Type B pancreatic cell (in vitro differentiated cells): ENCODE data around the gene HABP4. TPM values are rescaled to one million over a fixed set of nuclear protein-coding genes. Genes with fewer than 3 reads are reported as not detected.

ENCODE experiments used
- DNase-seq: peaks from one replicate; pipeline ENCODE4 v3.0.0; 2021; ENCODE audit warnings: mixed read lengths; ENCODE audit not compliant: unreplicated experiment; ENCODE audit errors: extremely low spot score
- H3K27ac Mint-ChIP-seq: 2 replicates; pipeline ENCODE4 v1.8.0; 2021; ENCODE audit warnings: mild to moderate bottlenecking, mixed read lengths
- H3K27me3 Mint-ChIP-seq: 2 replicates; pipeline ENCODE4 v1.8.0; 2021; ENCODE audit warnings: mixed read lengths
- H3K36me3 Mint-ChIP-seq: 2 replicates; pipeline ENCODE4 v1.8.0; 2021; ENCODE audit warnings: mixed read lengths
- H3K4me1 Mint-ChIP-seq: one replicate; pipeline ENCODE4 v1.8.0; 2021; ENCODE audit warnings: mixed read lengths; ENCODE audit not compliant: unreplicated experiment
- H3K4me3 Mint-ChIP-seq: 2 replicates; pipeline ENCODE4 v1.8.0; 2021; ENCODE audit warnings: mild to moderate bottlenecking, mixed read lengths
- H3K9me3 Mint-ChIP-seq: 2 replicates; pipeline ENCODE4 v1.8.0; 2021; ENCODE audit warnings: mixed read lengths
- total RNA-seq: library from RNA; stranded (reverse); gene quantifications from 2 replicates; pipeline ENCODE4 v1.2.1, GENCODE V29; 2021; ENCODE audit warnings: low replicate concordance
- TF ChIP-seq, protein P1 (sequence below): fragments of 200-600 bp; sonication (generic); conservative IDR thresholded peaks from 2 replicates; pipeline ENCODE4 v1.5.0; 2021; ENCODE audit warnings: antibody characterized with exemption, mild to moderate bottlenecking

HABP4 gene
- total RNA-seq, 1 donor from 2014 or later, result 19.4 TPM

DNA sequence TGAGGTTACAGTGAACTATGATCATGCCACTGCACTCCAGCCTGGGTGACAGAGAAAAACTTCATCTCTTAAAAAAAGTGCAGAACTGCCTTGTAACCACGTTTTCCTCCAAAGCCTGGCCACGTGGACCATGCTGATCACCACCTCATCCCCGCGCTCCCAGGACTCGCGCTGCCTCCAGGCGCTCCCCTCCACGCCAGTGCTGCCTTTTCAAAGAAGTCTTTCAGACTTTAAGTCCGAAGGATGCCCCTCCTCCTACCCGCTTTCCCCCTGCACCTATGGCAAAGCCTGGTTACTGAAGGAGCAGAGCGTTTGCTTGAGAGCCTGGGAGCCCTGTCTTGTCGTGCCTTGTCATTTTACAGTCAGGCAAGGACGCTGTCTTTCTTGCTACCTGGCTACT is 43.8 kb downstream of the HABP4 start:
- Mint-ChIP-seq H3K27me3 (no peaks in the 10 kb centered on the region), H3K4me3 (no peak overlapping the region), H3K9me3 (no peaks in the 10 kb centered on the region), H3K4me1 (peaks cover 3% of the 10 kb centered on the region), H3K36me3 (peaks cover 13% of the 10 kb centered on the region), H3K27ac (no peak overlapping the region)
- DNase-seq, result no peak
- TF ChIP-seq, protein P1, sequence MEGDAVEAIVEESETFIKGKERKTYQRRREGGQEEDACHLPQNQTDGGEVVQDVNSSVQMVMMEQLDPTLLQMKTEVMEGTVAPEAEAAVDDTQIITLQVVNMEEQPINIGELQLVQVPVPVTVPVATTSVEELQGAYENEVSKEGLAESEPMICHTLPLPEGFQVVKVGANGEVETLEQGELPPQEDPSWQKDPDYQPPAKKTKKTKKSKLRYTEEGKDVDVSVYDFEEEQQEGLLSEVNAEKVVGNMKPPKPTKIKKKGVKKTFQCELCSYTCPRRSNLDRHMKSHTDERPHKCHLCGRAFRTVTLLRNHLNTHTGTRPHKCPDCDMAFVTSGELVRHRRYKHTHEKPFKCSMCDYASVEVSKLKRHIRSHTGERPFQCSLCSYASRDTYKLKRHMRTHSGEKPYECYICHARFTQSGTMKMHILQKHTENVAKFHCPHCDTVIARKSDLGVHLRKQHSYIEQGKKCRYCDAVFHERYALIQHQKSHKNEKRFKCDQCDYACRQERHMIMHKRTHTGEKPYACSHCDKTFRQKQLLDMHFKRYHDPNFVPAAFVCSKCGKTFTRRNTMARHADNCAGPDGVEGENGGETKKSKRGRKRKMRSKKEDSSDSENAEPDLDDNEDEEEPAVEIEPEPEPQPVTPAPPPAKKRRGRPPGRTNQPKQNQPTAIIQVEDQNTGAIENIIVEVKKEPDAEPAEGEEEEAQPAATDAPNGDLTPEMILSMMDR, result no peak

DNA sequence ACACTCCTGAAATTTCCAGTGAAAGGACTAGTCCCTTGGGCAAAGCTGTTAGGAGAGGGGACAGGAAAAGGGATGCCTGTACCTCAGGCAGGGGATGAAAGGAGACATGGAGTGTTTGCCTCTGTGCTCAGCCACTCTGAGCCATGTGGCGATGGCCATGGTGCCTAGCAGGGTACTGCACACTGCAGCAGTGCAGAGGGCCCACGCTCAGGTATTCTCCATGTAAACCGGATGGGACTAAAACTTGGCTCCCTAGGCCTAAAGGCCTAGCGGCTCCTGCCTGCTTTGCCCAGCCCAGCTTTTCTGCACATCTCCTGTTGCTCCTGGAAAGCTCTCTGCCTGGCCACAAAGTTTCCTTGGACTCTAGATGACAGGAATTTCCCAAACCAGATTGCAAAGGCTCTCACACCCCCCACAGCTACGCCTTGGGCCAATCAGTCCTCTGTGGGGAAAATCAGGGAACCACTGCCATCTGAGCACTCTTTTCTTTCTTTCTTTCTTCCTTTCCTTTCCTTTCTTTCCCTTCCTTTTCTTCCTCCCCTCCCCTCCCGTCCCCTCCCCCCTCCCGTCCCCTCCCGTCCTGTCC is 44.3 kb downstream of the HABP4 start:
- Mint-ChIP-seq H3K36me3 (peaks cover 12% of the 10 kb centered on the region), H3K4me1 (peaks cover 3% of the 10 kb centered on the region), H3K27me3 (no peaks in the 10 kb centered on the region), H3K9me3 (no peaks in the 10 kb centered on the region), H3K27ac (no peak overlapping the region), H3K4me3 (no peak overlapping the region)
- TF ChIP-seq, protein P1, result no peak
- no peak for DNase-seq

DNA sequence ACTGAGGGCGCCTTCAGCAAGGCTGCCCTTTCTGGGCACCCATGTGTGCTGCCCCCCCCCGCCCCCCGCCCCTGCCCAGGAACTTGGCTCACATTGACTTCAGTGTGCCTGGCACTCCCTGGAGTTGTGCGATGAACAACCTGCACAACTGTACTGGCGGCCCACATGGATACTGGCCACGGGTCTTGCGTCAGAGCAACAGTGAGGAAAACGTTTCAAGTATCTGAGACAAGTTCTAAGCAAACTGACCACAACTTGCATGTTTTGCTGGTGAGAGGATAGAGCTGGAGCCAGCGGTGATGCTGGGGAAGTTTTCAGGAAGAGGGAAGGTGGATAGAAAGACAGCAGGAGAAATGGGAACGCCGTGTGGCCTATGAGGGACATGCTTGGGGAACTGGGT is 45.4 kb downstream of the HABP4 start:
- peaks cover 5% of the 10 kb centered on the region for H3K36me3 Mint-ChIP-seq
- no peak for DNase-seq
- no peaks in the 10 kb centered on the region for H3K9me3 Mint-ChIP-seq
- H3K4me1 Mint-ChIP-seq, result peaks cover 3% of the 10 kb centered on the region
- H3K27me3 Mint-ChIP-seq, result no peaks in the 10 kb centered on the region
- no peak overlapping the region for H3K27ac Mint-ChIP-seq
- H3K4me3 Mint-ChIP-seq, result no peak overlapping the region
- TF ChIP-seq, protein P1, result no peak

DNA sequence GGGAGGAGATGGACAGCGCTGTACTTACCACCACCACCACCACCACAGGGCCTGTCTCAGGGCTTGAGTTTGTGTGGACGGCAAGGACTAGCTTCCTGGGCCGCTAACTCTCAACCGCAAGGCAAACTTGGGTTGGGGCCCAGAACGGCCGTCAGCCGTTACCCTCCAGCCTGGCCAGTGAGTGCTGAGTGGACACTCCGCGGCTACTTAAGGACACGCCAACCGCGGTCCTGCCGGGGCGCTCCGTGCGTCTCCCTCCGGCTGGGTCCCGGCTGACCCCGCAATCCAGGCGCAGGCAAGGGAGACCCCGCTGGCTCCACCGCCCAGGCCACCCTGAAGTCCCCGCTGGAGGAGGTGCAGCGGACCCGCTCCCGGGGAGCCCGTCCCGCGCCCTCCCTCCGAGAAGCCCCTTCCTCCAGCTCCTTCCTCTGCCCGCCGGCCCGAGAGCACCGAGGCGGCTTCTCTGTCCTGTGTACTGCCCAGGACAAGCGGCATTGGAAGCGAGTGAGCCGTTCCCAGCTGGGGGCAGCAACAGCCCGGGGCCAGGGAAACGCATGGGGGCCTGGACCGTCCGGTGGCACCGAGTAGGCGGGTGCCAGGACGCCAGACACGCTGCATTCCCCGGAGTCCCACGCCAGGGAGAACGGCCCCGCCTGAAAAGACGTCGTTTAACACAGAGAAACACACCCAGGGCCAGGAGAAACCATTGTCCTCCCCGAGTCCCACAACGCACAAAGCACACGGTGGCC is 46.6 kb downstream of the HABP4 start:
- Mint-ChIP-seq H3K4me3 (no peak overlapping the region), H3K27me3 (no peaks in the 10 kb centered on the region), H3K27ac (no peak overlapping the region), H3K9me3 (no peaks in the 10 kb centered on the region), H3K36me3 (peaks cover 3% of the 10 kb centered on the region), H3K4me1 (peaks cover 3% of the 10 kb centered on the region)
- TF ChIP-seq, protein P1, result no peak
- DNase-seq, result no peak

DNA sequence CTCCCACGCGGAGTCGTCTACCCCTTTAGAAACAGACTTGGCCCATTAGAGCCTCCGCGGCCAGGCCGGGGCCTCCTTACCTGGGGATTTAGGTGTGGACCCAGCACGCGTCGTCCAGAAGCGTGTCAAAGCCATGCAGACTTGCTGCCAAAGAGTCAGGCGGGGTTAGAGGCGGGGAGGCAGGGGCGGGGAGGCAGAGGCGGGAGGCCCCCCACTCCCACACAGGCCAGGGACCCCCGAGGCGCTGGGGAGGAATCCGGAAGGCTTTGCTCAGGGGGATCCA is 47.1 kb downstream of the HABP4 start:
- H3K9me3 Mint-ChIP-seq, result no peaks in the 10 kb centered on the region
- no peaks in the 10 kb centered on the region for H3K36me3 Mint-ChIP-seq
- H3K4me1 Mint-ChIP-seq, result no peaks in the 10 kb centered on the region
- no peak overlapping the region for H3K4me3 Mint-ChIP-seq
- H3K27ac Mint-ChIP-seq, result no peak overlapping the region
- TF ChIP-seq, protein P1, result no peak
- no peak for DNase-seq
- no peaks in the 10 kb centered on the region for H3K27me3 Mint-ChIP-seq
